ENCODE data around the gene CHD2.

CHD2 gene

GRCh38 chr15:93068581-93069199 lies 168.6 kb downstream of the CHD2 start:
- DNase-seq (ENCODE audit: low spot score): no peak

DNA sequence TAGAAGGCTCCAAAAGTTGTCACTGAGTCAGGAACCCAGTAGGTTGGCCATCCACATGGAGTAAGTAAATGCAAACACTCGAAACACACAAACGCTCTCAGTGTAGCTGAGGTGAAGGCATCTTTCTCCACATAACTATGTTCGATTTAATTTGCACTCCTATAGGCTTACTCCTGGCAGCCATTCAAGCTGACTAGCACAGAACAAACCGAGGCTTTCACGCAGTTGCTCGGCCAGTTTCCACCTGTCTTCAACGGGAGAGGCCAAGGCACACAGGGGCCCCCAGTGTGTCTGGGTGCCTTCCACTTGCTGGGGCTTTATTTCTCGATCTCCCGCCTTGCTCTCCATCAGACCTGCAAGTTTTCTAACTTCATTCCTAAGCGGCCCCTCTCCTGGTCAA lies 170.0 kb downstream of the CHD2 start:
- no peak for DNase-seq (ENCODE audit: low spot score)

DNA sequence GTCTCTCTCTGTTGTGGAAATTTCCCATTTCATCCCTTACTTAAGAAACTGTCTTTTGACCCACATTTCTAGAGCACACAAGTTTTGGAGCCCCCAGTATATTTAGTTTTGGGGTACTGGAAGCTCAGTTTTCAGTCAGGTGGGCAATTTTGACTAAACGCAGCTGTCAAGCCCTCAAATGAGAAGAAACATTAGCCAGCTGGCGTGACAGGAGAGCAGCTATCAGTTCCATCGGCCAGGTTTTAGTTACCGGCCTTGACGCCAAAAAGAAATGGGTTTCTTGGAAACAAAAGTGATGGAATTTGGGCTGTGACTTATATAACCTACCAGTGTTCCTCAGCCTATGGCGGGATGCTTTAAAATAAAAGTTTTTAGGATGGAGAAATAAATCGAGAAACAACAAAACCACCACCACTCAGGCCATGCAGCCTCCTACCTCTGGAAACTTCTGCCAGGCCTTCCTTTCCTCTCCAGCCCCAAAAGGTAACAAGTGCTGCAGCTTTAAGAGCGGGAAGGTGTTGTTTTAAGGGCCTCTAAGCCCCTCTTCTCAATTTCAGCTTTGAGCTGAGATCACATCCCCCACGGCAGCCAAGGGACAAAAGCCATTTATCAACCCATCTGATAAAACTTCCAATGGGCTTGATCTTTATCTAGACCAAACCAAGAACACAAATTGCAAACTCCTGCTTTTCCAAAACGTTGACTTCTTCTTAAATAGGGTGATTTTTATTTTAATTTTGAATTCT lies 170.6 kb downstream of the CHD2 start:
- DNase-seq (ENCODE audit: low spot score): no peak

- DNase-seq (ENCODE audit: low spot score): no peak
These were observed 171.4 kb downstream of the CHD2 start for GRCh38 chr15:93071469-93071936.

DNA sequence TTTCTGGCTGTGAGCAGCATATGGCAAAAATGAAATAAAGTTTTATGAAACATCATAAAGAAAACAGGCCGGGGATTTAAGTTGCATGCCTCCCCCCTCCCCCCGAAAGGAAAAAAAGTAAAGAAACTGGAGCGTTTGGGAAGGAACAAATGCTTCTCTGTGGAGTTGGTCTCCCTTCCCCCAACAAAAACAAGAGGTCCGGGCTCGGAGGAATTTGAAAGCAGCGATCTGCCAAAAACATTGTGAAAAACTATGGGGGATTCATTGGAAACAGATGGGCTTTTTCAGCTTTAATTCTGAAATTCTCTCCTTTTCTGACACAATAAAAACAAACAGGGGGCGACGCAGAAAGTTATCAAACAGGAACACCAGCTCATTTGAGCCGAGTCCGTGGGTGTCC lies 171.9 kb downstream of the CHD2 start:
- peak; percentile 50 for DNase-seq (ENCODE audit: low spot score)

DNA sequence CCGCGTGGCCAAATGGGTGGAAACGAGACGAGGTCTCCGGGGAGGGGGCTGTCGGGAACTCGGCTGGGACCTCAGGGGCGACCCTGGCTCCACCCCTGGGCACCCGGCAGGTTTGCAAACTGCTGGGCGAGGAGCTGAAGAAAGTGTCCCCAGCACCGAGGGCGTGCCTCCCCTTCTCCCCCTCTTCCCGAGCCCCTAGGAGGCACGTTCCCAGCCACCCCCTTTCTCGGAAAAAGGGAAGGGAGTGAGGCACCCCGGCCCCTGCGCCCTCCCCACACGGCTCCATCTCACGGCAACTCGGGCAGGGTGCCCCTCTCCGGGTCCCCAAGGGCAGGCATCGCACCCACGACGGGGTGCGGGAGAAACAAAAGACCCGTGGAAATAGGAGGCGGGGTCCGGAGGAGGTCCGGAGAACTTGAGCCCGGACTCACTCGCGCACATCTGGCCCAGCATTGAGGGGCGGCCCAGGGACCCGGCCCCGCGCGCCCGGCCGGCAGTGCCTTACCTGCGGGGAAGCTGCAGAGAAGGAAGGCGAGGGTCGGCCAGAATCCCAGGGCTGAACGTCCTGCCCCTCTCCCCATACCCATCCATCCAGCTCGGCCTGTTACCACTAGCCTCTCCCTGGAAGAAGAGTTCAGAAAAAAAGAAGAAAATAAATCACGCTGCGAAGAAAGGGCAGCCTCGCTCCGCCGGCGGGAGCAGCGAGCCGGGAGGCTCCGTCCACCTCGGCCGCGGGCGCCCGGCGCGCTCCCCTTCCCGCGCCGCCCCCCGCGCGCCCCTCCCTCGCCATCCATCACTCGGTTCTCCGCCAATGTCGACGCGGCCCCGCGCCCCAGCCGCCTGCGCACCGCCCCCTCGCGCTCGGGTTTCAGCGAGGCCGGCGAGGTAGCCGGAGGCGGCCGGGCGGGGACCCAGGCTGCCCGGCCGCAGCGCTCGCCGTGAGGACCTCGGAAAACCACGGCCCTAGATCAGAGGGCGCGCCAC lies 172.6 kb downstream of the CHD2 start:
- peak; percentile 69 for DNase-seq (ENCODE audit: low spot score)

GRCh38 chr15:93073465-93073952 lies 173.4 kb downstream of the CHD2 start:
- no peak for DNase-seq (ENCODE audit: low spot score)

GRCh38 chr15:93074599-93074998 lies 174.5 kb downstream of the CHD2 start:
- DNase-seq (ENCODE audit: low spot score): no peak

- no peak for DNase-seq (ENCODE audit: low spot score)
These were observed 176.1 kb downstream of the CHD2 start for GRCh38 chr15:93076217-93076616.

GRCh38 chr15:93076875-93077274 lies 176.8 kb downstream of the CHD2 start:
- DNase-seq (ENCODE audit: low spot score): no peak
